GM13976 (cell line): ENCODE measurements around the gene ATP6V0E1.
"Not testable (repeated sequence)": the region's sequence is repeated elsewhere in the genome, so short reads cannot be mapped to it uniquely, and the experiment has no call there.

Experiments used
- DNase-seq: peaks from one replicate; pipeline ENCODE4 v3.0.0; 2012; ENCODE audit warnings: low spot score
- CTCF ChIP-seq: IDR thresholded peaks from 2 replicates; pipeline ENCODE4 v1.5.1; 2012; ENCODE audit warnings: borderline replicate concordance, mild to moderate bottlenecking; ENCODE audit not compliant: insufficient read depth; ENCODE audit errors: extremely low read depth, missing control alignments, control extremely low read depth
- in situ Hi-C: fragments of 300-500 bp; cut with MboI; formaldehyde crosslinking; loops from one replicate; pipeline ENCODE4 v1.12.0; 2022; ENCODE audit warnings: low sequenced_read_pairs, mixed read lengths, inconsistent platforms; ENCODE audit not compliant: unreplicated experiment

The ATP6V0E1 gene

GRCh38 chr5:173015192-173015591, 31.6 kb downstream of the ATP6V0E1 start:
- in situ Hi-C loops = no loop called here
- TF ChIP-seq CTCF = no peak
- DNase-seq = no peak

- TF ChIP-seq CTCF = no peak
- no peak for DNase-seq
- in situ Hi-C loops = no loop called here
These were observed 32.3 kb downstream of the ATP6V0E1 start for GRCh38 chr5:173015598-173016455.

GRCh38 chr5:173016598-173017046, 33.1 kb downstream of the ATP6V0E1 start:
- in situ Hi-C loops = no loop called here
- no peak for DNase-seq
- no peak for TF ChIP-seq CTCF

- DNase-seq, in situ Hi-C loops: not testable (repeated sequence)
These were observed 33.5 kb downstream of the ATP6V0E1 start for GRCh38 chr5:173017087-173017486.

- DNase-seq = no peak
- TF ChIP-seq CTCF = no peak
- in situ Hi-C loops = no loop called here
These were observed 34.8 kb downstream of the ATP6V0E1 start for GRCh38 chr5:173018358-173018757.

- in situ Hi-C loops = no loop called here
- DNase-seq = no peak
- TF ChIP-seq CTCF = no peak
These were observed 36.6 kb downstream of the ATP6V0E1 start for GRCh38 chr5:173020154-173020581.

- in situ Hi-C loops = no loop called here
- no peak for TF ChIP-seq CTCF
- DNase-seq = no peak
These were observed 37.1 kb downstream of the ATP6V0E1 start for GRCh38 chr5:173020643-173021042.
